NB4 (cell line): ENCODE results near the gene GRSF1.

Experiments used
- CTCF ChIP-seq: IDR thresholded peaks from one replicate; pipeline ENCODE4 v1.5.1; 2012; ENCODE audit warnings: low read depth, low read length
- MYC ChIP-seq: IDR thresholded peaks from 2 replicates; pipeline ENCODE4 v1.6.1; 2011; ENCODE audit warnings: low read depth, low read length
- POLR2A ChIP-seq: IDR thresholded peaks from 2 replicates; pipeline ENCODE4 v1.6.1; 2011; ENCODE audit warnings: mild to moderate bottlenecking; ENCODE audit not compliant: insufficient read length; ENCODE audit errors: extremely low read depth

GRCh38 chr4:70868778-70869177 lies 29.1 kb upstream of the GRSF1 start:
- TF ChIP-seq CTCF (no peak), POLR2A (no peak), MYC (no peak)
